MCF 10A (cell line): ENCODE measurements around the gene F7. TPM values are rescaled to one million over a fixed set of nuclear protein-coding genes. Genes with fewer than 3 reads are reported as not detected.
"Not testable (repeated sequence)": the region's sequence is repeated elsewhere in the genome, so short reads cannot be mapped to it uniquely, and the experiment has no call there.

Experiments
- Bru-seq: library from RNA; stranded (reverse); fragments of 400-500 nt; gene quantifications from one replicate; lab custom pipeline; 2021; lab: Mats Ljungman, UMichigan
- BruChase-seq, 2 experiments: library from RNA; stranded (reverse); fragments of 400-500 nt; gene quantifications; one replicate each; lab custom pipeline; 2021; lab: Mats Ljungman, UMichigan
- BruUV-seq: library from RNA; stranded (reverse); fragments of 400-500 nt; replicated peaks from 2 replicates; lab custom pipeline; 2021; lab: Mats Ljungman, UMichigan
- CTCF ChIA-PET: fragments of 300-600 bp; sonication (Branson Sonifier 250); formaldehyde crosslinking; extraction: SDS; loops from one replicate; lab custom pipeline; 2021; ENCODE audit warnings: antibody characterized with exemption, inconsistent platforms; lab: Yijun Ruan, JAX
- POLR2A ChIA-PET: fragments of 300-600, 350-650 bp; sonication (Branson Sonifier 250); formaldehyde crosslinking; extraction: SDS; loops from one replicate; lab custom pipeline; 2020; ENCODE audit warnings: antibody characterized with exemption, inconsistent platforms; lab: Yijun Ruan, JAX
- DNase-seq: peaks from one replicate; pipeline ENCODE4 v3.0.0-alpha.2; 2018; ENCODE audit not compliant: unreplicated experiment
- H3K27ac Mint-ChIP-seq: one replicate; pipeline ENCODE4 v1.8.0; 2022; ENCODE audit warnings: mild to moderate bottlenecking, low read depth, mixed read lengths; ENCODE audit not compliant: unreplicated experiment
- H3K27me3 Mint-ChIP-seq: one replicate; pipeline ENCODE4 v1.8.0; 2022; ENCODE audit warnings: mixed read lengths; ENCODE audit not compliant: insufficient read depth, unreplicated experiment
- H3K36me3 Mint-ChIP-seq: one replicate; pipeline ENCODE4 v1.8.0; 2022; ENCODE audit warnings: mild to moderate bottlenecking, moderate library complexity, mixed read lengths; ENCODE audit not compliant: insufficient read depth, unreplicated experiment
- H3K4me1 Mint-ChIP-seq: one replicate; pipeline ENCODE4 v1.8.0; 2022; ENCODE audit warnings: mixed read lengths; ENCODE audit not compliant: insufficient read depth, unreplicated experiment
- H3K4me3 Mint-ChIP-seq: one replicate; pipeline ENCODE4 v1.8.0; 2022; ENCODE audit warnings: mild to moderate bottlenecking, moderate library complexity, mixed read lengths; ENCODE audit not compliant: unreplicated experiment
- H3K9me3 Mint-ChIP-seq: one replicate; pipeline ENCODE4 v1.8.0; 2022; ENCODE audit warnings: mixed read lengths; ENCODE audit not compliant: unreplicated experiment
- CTCF ChIP-seq: fragments of 200-600 bp; IDR thresholded peaks from one replicate; pipeline ENCODE4 v1.8.0; 2022; ENCODE audit warnings: antibody characterized with exemption, mild to moderate bottlenecking; ENCODE audit not compliant: unreplicated experiment
- intact Hi-C: fragments of 100-400 bp; cut with micrococcal nuclease; formaldehyde crosslinking; loops from 2 replicates; pipeline ENCODE4 v1.14.1; 2022
- long read RNA-seq: library from polyadenylated mRNA; stranded (forward); transcript quantifications from one replicate; pipeline ENCODE4 v2.0.0, GENCODE V29; 2022
- total RNA-seq: library from RNA; stranded (reverse); gene quantifications from 2 replicates; pipeline ENCODE4 v1.2.3, GENCODE V29; 2022

F7 gene
- total RNA-seq (not detected in 2 replicates), Bru-seq, nascent RNA (not detected), BruChase-seq, experiment 1, labeled RNA remaining after a 6-hour chase (not detected), BruChase-seq, experiment 2, labeled RNA remaining after a 2-hour chase (not detected)
- long read RNA-seq, result 0 reads

- Mint-ChIP-seq H3K36me3 (no peaks in the 10 kb centered on the region), H3K4me1 (no peaks in the 10 kb centered on the region), H3K27me3 (no peaks in the 10 kb centered on the region), H3K4me3 (no peak within 1 kb of the TSS), H3K9me3 (no peaks in the 10 kb centered on the region), H3K27ac (no peak within 1 kb of the TSS)
- intact Hi-C loops, result no loop called here
- no peak for TF ChIP-seq CTCF
- no peak for DNase-seq
- ChIA-PET POLR2A (no interaction called here), CTCF (interaction anchor here (0.5 to 0.7 kb wide), 2 partner anchors 42 to 72 kb away, joined by 3 read pairs; no protein-coding TSS in a partner anchor)
- BruUV-seq, result no TSS peak
These were observed at the start of gene F7 for GRCh38 chr13:113105032-113105920. F7 (plus strand) TSS chr13:113105791; CDS start chr13:113105842, 51 bp downstream.

GRCh38 chr13:113057084-113057483 is 48.5 kb upstream of the F7 start:
- no peak for TF ChIP-seq CTCF
- no peak for DNase-seq
- H3K9me3 Mint-ChIP-seq, result no peaks in the 10 kb centered on the region
- ChIA-PET CTCF (no interaction called here), POLR2A (no interaction called here)
- BruUV-seq, result no TSS peak
- intact Hi-C loops, result no loop called here
- H3K27me3 Mint-ChIP-seq, result peaks cover 27% of the 10 kb centered on the region
- no peak overlapping the region for H3K27ac Mint-ChIP-seq
- no peaks in the 10 kb centered on the region for H3K36me3 Mint-ChIP-seq
- H3K4me3 Mint-ChIP-seq, result no peak overlapping the region
- no peaks in the 10 kb centered on the region for H3K4me1 Mint-ChIP-seq

GRCh38 chr13:113057559-113057958 is 48.0 kb upstream of the F7 start:
- H3K9me3 Mint-ChIP-seq, BruUV-seq, POLR2A ChIA-PET, DNase-seq, H3K27ac Mint-ChIP-seq, H3K36me3 Mint-ChIP-seq, intact Hi-C loops, H3K4me3 Mint-ChIP-seq, H3K4me1 Mint-ChIP-seq, CTCF ChIA-PET: not testable (repeated sequence)
- H3K27me3 Mint-ChIP-seq, result peaks cover 23% of the 10 kb centered on the region

- H3K4me3 Mint-ChIP-seq, result no peak overlapping the region
- ChIA-PET POLR2A (no interaction called here), CTCF (no interaction called here)
- intact Hi-C loops, result no loop called here
- no peak for TF ChIP-seq CTCF
- no peaks in the 10 kb centered on the region for H3K9me3 Mint-ChIP-seq
- no peaks in the 10 kb centered on the region for H3K36me3 Mint-ChIP-seq
- H3K4me1 Mint-ChIP-seq, result no peaks in the 10 kb centered on the region
- BruUV-seq, result no TSS peak
- H3K27me3 Mint-ChIP-seq, result peaks cover 15% of the 10 kb centered on the region
- DNase-seq, result no peak
- no peak overlapping the region for H3K27ac Mint-ChIP-seq
These were observed 47.2 kb upstream of the F7 start for GRCh38 chr13:113058129-113058987.
